Measurements from ENCODE around the gene ARHGAP44. TPM values are rescaled to one million over a fixed set of nuclear protein-coding genes. Genes with fewer than 3 reads are reported as not detected.

ARHGAP44 gene
- total and polyA plus RNA-seq, 2 donors (not counting 3 experiments of a cell fraction or from before 2014, with no cell fraction given), result 0.11 to 0.42 TPM

DNA sequence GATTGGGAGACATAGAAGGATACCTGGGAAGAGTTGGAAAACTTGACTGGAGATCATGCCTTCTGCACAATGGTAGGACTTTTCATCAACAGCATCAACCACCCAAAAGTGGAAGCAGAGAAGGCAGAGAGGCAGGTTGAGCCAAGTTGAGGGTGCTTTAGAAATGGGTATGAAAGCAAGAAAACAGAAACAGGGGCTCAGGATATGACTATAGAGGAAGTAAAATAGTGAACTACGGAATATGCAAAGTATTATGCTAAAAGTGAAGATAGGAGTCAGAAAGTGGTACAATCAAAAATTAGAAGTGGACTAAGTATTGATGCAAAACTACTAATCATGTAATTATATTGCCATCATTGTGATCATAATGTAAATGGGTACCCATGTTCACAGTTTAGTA, 16.1 kb upstream of the ARHGAP44 start:
- DNase-seq (ENCODE audit: low read depth, low spot score) (no peak), FAIRE-seq (no peak)
- dilution Hi-C loops (cut with MboI; ENCODE audit: extremely low pct_ligation_motif_present, low sequenced_read_pairs) (no loop called here), intact Hi-C loops (cut with micrococcal nuclease) (no loop called here)
- Histone ChIP-seq H3K4me2 (ENCODE audit: insufficient read depth, low read length) (no peak overlapping the region), H3K9me1 (replicated peaks; ENCODE audit: control insufficient read depth, extremely low read depth, insufficient read depth, low read length) (no peaks in the 10 kb centered on the region), H2AFZ (ENCODE audit: low read depth, low read length) (no peak overlapping the region), H3K27ac (ENCODE audit: insufficient read depth, low read depth, low read length) (no peak overlapping the region), H3K27me3 (ENCODE audit: control insufficient read depth in 2 of 2, insufficient read depth in 2 of 2, low read length in 2 of 2) (no peaks in the 10 kb centered on the region), H3K4me3 (replicated peaks in 1 of 3; ENCODE audit: insufficient read depth in 1 of 3, low read depth in 1 of 3, low read length in 3 of 3) (no peak overlapping the region), H3K4me1 (ENCODE audit: control insufficient read depth, extremely low read depth, insufficient read depth, low read length) (no peaks in the 10 kb centered on the region), H3K9ac (replicated peaks; ENCODE audit: extremely low read depth, insufficient read depth, low read length) (no peak overlapping the region), H3K79me2 (ENCODE audit: control insufficient read depth, insufficient read depth, low read length) (no peaks in the 10 kb centered on the region), H3K9me3 (replicated peaks; ENCODE audit: control insufficient read depth, insufficient read depth, low read length) (no peaks in the 10 kb centered on the region), H3K36me3 (ENCODE audit: control insufficient read depth in 2 of 2, extremely low read depth in 1 of 2, insufficient read depth in 2 of 2, low read length in 2 of 2) (no peaks in the 10 kb centered on the region), H4K20me1 (replicated peaks; ENCODE audit: control insufficient read depth, extremely low read depth, insufficient read depth, low read length) (no peaks in the 10 kb centered on the region)
- TF ChIP-seq JUN (IDR thresholded peaks at IDR 0.05; ENCODE audit: borderline replicate concordance, insufficient read depth, insufficient read length, low read depth), result no peak
- TF ChIP-seq POLR2AphosphoS5 (IDR thresholded peaks at IDR 0.05; ENCODE audit: insufficient read depth, low read depth, low read length), result no peak
- no peak for TF ChIP-seq FOS (IDR thresholded peaks at IDR 0.05; ENCODE audit: borderline replicate concordance, insufficient read depth, low read length)
- TF ChIP-seq EZH2 (IDR thresholded peaks at IDR 0.05; ENCODE audit: borderline replicate concordance, low read depth, low read length, severe bottlenecking), result no peak
- no peak for TF ChIP-seq GATA2 (IDR thresholded peaks at IDR 0.05; ENCODE audit: insufficient read depth, insufficient read length, low read depth, low read length)
- no peak for TF ChIP-seq CTCF (IDR thresholded peaks at IDR 0.05; ENCODE audit: extremely low read depth in 1 of 2, insufficient read depth in 1 of 2, low read depth in 1 of 2, low read length in 2 of 2)
- TF ChIP-seq POLR2A (IDR thresholded peaks at IDR 0.05; ENCODE audit: low read depth, low read length), result no peak
- TF ChIP-seq MAX (IDR thresholded peaks at IDR 0.05; ENCODE audit: insufficient read depth, insufficient read length), result no peak
- TF ChIP-seq MYC (IDR thresholded peaks at IDR 0.05; ENCODE audit: low read depth, low read length), result no peak
- no TSS peak for BruUV-seq (replicated peaks)
- ChIA-PET CTCF (no interaction called here), POLR2A (no interaction called here)

All from endothelial cell of umbilical vein (primary cell).